Endothelial cell of umbilical vein (primary cell): ENCODE results near the gene TEX26. TPM values are rescaled to one million over a fixed set of nuclear protein-coding genes. Genes with fewer than 3 reads are reported as not detected.

Experiments
- BruUV-seq: library from RNA; stranded (reverse); fragments of 400-500 nt; replicated peaks from 2 replicates; lab custom pipeline; 2021; lab: Mats Ljungman, UMichigan
- CTCF ChIA-PET: fragments of 300-600, 350-600 bp; sonication (Branson Sonifier 250); formaldehyde crosslinking; loops from one replicate; lab custom pipeline; 2021; ENCODE audit warnings: antibody characterized with exemption, inconsistent platforms; lab: Charles Lee
- POLR2A ChIA-PET: fragments of 300-600, 350-600 bp; sonication (Branson Sonifier 250); formaldehyde crosslinking; loops from one replicate; lab custom pipeline; 2021; ENCODE audit warnings: antibody characterized with exemption, inconsistent platforms; lab: Charles Lee
- DNase-seq: peaks from one replicate; pipeline ENCODE4 v3.0.0-alpha.2; 2011; ENCODE audit warnings: low read depth, low spot score
- FAIRE-seq: peaks from 2 replicates; lab custom pipeline; 2011; peaks lifted over from hg19 to GRCh38; lab: Jason Lieb, UNC
- H2AFZ ChIP-seq: 2 replicates; pipeline ENCODE4 v1.6.0; 2012; ENCODE audit warnings: low read depth, low read length, control low read depth, inconsistent platforms
- H3K27ac ChIP-seq: 2 replicates; pipeline ENCODE4 v1.5.1; 2011; ENCODE audit warnings: low read depth, mild to moderate bottlenecking, control low read depth, low read length, moderate library complexity; ENCODE audit not compliant: insufficient read depth
- H3K27me3 ChIP-seq, 2 experiments: 2 replicates each; pipeline versions ENCODE4 v1.6.0 to v1.6.1; 2011; ENCODE audit warnings: low read length in 2 of 2, mixed read lengths in 1 of 2; ENCODE audit not compliant: control insufficient read depth in 2 of 2, insufficient read depth in 2 of 2
- H3K36me3 ChIP-seq, 2 experiments: 2 replicates in 1 of 2; 3 replicates in 1 of 2; pipeline ENCODE4 v1.5.1; 2011; ENCODE audit warnings: low read length in 2 of 2, mild to moderate bottlenecking in 1 of 2, moderate library complexity in 1 of 2; ENCODE audit not compliant: control insufficient read depth in 2 of 2, insufficient read depth in 2 of 2; ENCODE audit errors: extremely low read depth in 1 of 2
- H3K4me1 ChIP-seq: 3 replicates; pipeline ENCODE4 v1.5.1; 2011; ENCODE audit warnings: mild to moderate bottlenecking, low read length; ENCODE audit not compliant: control insufficient read depth, insufficient read depth; ENCODE audit errors: extremely low read depth
- H3K4me2 ChIP-seq: 2 replicates; pipeline ENCODE4 v1.6.1; 2011; ENCODE audit warnings: low read length, control low read depth, mixed read lengths; ENCODE audit not compliant: insufficient read depth
- H3K4me3 ChIP-seq, 3 experiments: fragments of 200-600 bp in 1 of 3; sonication (generic), shearing (Covaris generic) in 1 of 3; replicated peaks in 1 of 3; 2 replicates each; pipeline ENCODE4 v1.5.1; 2011 to 2016; ENCODE audit warnings: control low read depth in 3 of 3, low read length in 3 of 3, mild to moderate bottlenecking in 2 of 3, inconsistent platforms in 1 of 3, low read depth in 1 of 3, moderate library complexity in 1 of 3; ENCODE audit not compliant: insufficient read depth in 1 of 3
- H3K79me2 ChIP-seq: 2 replicates; pipeline ENCODE4 v1.6.0; 2012; ENCODE audit warnings: low read length, inconsistent platforms; ENCODE audit not compliant: control insufficient read depth, insufficient read depth
- H3K9ac ChIP-seq: replicated peaks from 2 replicates; pipeline ENCODE3; 2011; ENCODE audit warnings: low read length, control low read depth; ENCODE audit not compliant: insufficient read depth; ENCODE audit errors: extremely low read depth
- H3K9me1 ChIP-seq: replicated peaks from 3 replicates; pipeline ENCODE4 v1.6.0; 2011; ENCODE audit warnings: mild to moderate bottlenecking, low read length; ENCODE audit not compliant: control insufficient read depth, insufficient read depth; ENCODE audit errors: extremely low read depth
- H3K9me3 ChIP-seq: replicated peaks from 2 replicates; pipeline ENCODE4 v1.5.1; 2012; ENCODE audit warnings: low read length, inconsistent platforms; ENCODE audit not compliant: control insufficient read depth, insufficient read depth
- H4K20me1 ChIP-seq: replicated peaks from 2 replicates; pipeline ENCODE3; 2011; ENCODE audit warnings: mild to moderate bottlenecking, low read length; ENCODE audit not compliant: control insufficient read depth, insufficient read depth; ENCODE audit errors: extremely low read depth
- EZH2 ChIP-seq: IDR thresholded peaks from 2 replicates; pipeline ENCODE4 v1.6.1; 2012; ENCODE audit warnings: borderline replicate concordance, low read depth, mild to moderate bottlenecking, moderate library complexity, low read length, inconsistent platforms; ENCODE audit not compliant: severe bottlenecking
- FOS ChIP-seq: IDR thresholded peaks from 2 replicates; pipeline ENCODE4 v1.6.1; 2011; ENCODE audit warnings: mild to moderate bottlenecking, low read length, moderate library complexity, borderline replicate concordance; ENCODE audit not compliant: insufficient read depth
- GATA2 ChIP-seq: IDR thresholded peaks from 2 replicates; pipeline ENCODE4 v1.7.0; 2011; ENCODE audit warnings: low read depth, mild to moderate bottlenecking, moderate library complexity, mixed read lengths, low read length; ENCODE audit not compliant: insufficient read length, insufficient read depth
- JUN ChIP-seq: IDR thresholded peaks from 2 replicates; pipeline ENCODE4 v1.6.1; 2011; ENCODE audit warnings: borderline replicate concordance, low read depth; ENCODE audit not compliant: insufficient read length, insufficient read depth
- MYC ChIP-seq: IDR thresholded peaks from one replicate; pipeline ENCODE4 v1.6.1; 2011; ENCODE audit warnings: mild to moderate bottlenecking, low read depth, low read length
- POLR2AphosphoS5 ChIP-seq: IDR thresholded peaks from 2 replicates; pipeline ENCODE4 v1.6.1; 2012; ENCODE audit warnings: low read depth, mild to moderate bottlenecking, control low read depth, low read length, moderate library complexity; ENCODE audit not compliant: insufficient read depth
- dilution Hi-C: fragments of 300-500 bp; cut with MboI; formaldehyde crosslinking; loops from one replicate; pipeline ENCODE4 v1.15.0; 2019; ENCODE audit warnings: low sequenced_read_pairs; ENCODE audit not compliant: extremely low pct_ligation_motif_present
- intact Hi-C: fragments of 100-400 bp; cut with micrococcal nuclease; formaldehyde crosslinking; loops from one replicate; pipeline ENCODE4 v1.10.0; 2022
- polyA plus RNA-seq, 4 experiments: library from polyadenylated mRNA; depleted of rRNA in 3 of 4; stranded (reverse) in 3 of 4; unstranded in 1 of 4; fragments of >200 nt; gene quantifications; 2 replicates each; pipeline versions ENCODE4 v1.2.1 to v1.2.3, GENCODE V29; 2011 to 2012; ENCODE audit warnings: missing spikeins in 1 of 4
- total RNA-seq: library from RNA; stranded (reverse); gene quantifications from 2 replicates; pipeline ENCODE4 v1.2.3, GENCODE V29; 2021
- TF ChIP-seq, protein P1 (sequence below), 2 donors: IDR thresholded peaks; 1 replicate in 1 of 2; 2 replicates in 1 of 2; pipeline ENCODE4 v1.5.1; 2011; ENCODE audit warnings: low read length in 2 of 2, mild to moderate bottlenecking in 2 of 2, moderate library complexity in 2 of 2, control low read depth in 1 of 2, inconsistent platforms in 1 of 2, low read depth in 1 of 2; ENCODE audit not compliant: insufficient read depth in 1 of 2; ENCODE audit errors: extremely low read depth in 1 of 2
- TF ChIP-seq, protein P2 (sequence below): IDR thresholded peaks from 2 replicates; pipeline ENCODE4 v1.6.1; 2011; ENCODE audit not compliant: insufficient read depth, insufficient read length

Gene TEX26
- total and polyA plus RNA-seq, 2 donors (not counting 3 experiments of a cell fraction or from before 2014, with no cell fraction given): not detected

DNA sequence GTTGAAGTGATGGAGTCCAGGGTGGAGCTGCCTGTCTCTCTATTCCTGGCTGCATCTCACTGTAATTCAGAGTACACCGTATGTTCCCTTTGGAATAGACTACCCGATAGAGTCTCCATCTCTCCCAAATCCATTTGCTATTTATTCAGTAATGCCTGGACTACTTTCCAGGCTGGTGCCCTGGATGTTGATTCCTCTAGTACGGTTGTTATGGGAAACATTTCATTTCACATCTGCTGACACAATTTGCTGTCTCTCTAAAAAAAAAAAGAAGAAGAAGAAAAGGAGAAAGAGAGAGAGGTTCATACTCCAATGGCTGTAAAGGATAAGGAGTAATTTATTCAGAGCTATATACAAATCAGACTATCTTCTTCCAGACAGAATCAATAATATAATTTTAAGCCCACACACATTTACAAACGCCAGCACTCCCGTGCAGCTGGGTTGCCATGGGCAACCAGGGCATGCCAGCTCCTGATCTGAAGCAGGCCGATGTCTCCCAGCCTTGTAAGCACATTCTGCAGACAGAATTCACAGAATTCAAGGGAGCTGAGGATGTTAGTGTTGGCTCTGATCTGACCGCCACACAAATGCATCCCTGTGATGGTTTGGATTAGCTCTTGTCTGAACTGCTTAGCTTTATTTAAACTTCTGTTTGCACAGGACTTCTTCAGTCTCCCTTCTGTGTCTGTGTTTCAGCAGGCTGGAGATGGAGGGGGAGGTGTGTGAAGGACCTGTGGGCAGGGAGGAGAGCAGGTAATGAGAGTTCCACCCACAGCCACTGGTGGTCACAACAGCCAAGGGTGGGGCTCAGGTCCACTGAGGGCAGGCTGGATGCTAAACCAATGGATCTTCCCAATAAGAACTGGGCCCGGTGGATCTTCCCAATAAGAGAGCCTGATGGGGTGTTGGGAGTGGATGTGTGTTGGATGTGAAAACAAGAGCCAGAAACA, 66.0 kb downstream of the TEX26 start:
- H2AFZ ChIP-seq: no peak overlapping the region
- no peaks in the 10 kb centered on the region for H3K9me3 ChIP-seq
- no peak overlapping the region for H3K9ac ChIP-seq
- H3K27ac ChIP-seq: no peak overlapping the region
- TF ChIP-seq, protein P1, sequence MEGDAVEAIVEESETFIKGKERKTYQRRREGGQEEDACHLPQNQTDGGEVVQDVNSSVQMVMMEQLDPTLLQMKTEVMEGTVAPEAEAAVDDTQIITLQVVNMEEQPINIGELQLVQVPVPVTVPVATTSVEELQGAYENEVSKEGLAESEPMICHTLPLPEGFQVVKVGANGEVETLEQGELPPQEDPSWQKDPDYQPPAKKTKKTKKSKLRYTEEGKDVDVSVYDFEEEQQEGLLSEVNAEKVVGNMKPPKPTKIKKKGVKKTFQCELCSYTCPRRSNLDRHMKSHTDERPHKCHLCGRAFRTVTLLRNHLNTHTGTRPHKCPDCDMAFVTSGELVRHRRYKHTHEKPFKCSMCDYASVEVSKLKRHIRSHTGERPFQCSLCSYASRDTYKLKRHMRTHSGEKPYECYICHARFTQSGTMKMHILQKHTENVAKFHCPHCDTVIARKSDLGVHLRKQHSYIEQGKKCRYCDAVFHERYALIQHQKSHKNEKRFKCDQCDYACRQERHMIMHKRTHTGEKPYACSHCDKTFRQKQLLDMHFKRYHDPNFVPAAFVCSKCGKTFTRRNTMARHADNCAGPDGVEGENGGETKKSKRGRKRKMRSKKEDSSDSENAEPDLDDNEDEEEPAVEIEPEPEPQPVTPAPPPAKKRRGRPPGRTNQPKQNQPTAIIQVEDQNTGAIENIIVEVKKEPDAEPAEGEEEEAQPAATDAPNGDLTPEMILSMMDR (IDR thresholded peaks at IDR 0.05; ENCODE audit: extremely low read depth in 1 of 2, insufficient read depth in 1 of 2, low read depth in 1 of 2, low read length in 2 of 2): no peak
- TF ChIP-seq JUN (no peak), MYC (no peak), GATA2 (no peak), POLR2AphosphoS5 (no peak), EZH2 (no peak), FOS (no peak)
- TF ChIP-seq, protein P2, sequence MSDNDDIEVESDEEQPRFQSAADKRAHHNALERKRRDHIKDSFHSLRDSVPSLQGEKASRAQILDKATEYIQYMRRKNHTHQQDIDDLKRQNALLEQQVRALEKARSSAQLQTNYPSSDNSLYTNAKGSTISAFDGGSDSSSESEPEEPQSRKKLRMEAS: no peak
- BruUV-seq: no TSS peak
- ChIA-PET CTCF (interaction anchor here (0.7 to 2.5 kb wide), 4 partner anchors 13 to 24 kb away, joined by 3 to 9 read pairs (median 4); no protein-coding TSS in a partner anchor), POLR2A (interaction anchor here (0.7 kb wide), 1 partner anchor 246 kb away, joined by 4 read pairs; no protein-coding TSS in a partner anchor)
- no peak overlapping the region for H3K4me3 ChIP-seq
- DNase-seq: peak; percentile 7
- H4K20me1 ChIP-seq: no peaks in the 10 kb centered on the region
- no peak for FAIRE-seq
- no peaks in the 10 kb centered on the region for H3K9me1 ChIP-seq
- intact Hi-C loops (no loop called here), dilution Hi-C loops (no loop called here)
- no peaks in the 10 kb centered on the region for H3K4me1 ChIP-seq
- H3K36me3 ChIP-seq: no peaks in the 10 kb centered on the region
- H3K4me2 ChIP-seq: no peak overlapping the region
- H3K27me3 ChIP-seq: peaks cover 7 to 9% of the 10 kb centered on the region in 2 experiments
- H3K79me2 ChIP-seq: no peaks in the 10 kb centered on the region
